GM12874 (cell line): Measurements from ENCODE around the gene VLDLR.

Source experiments
- CTCF ChIP-seq: IDR thresholded peaks from 2 replicates; pipeline ENCODE4 v1.5.1; 2011; ENCODE audit warnings: low read depth, mild to moderate bottlenecking, control low read depth, low read length, moderate library complexity; ENCODE audit not compliant: insufficient read depth

VLDLR gene

DNA sequence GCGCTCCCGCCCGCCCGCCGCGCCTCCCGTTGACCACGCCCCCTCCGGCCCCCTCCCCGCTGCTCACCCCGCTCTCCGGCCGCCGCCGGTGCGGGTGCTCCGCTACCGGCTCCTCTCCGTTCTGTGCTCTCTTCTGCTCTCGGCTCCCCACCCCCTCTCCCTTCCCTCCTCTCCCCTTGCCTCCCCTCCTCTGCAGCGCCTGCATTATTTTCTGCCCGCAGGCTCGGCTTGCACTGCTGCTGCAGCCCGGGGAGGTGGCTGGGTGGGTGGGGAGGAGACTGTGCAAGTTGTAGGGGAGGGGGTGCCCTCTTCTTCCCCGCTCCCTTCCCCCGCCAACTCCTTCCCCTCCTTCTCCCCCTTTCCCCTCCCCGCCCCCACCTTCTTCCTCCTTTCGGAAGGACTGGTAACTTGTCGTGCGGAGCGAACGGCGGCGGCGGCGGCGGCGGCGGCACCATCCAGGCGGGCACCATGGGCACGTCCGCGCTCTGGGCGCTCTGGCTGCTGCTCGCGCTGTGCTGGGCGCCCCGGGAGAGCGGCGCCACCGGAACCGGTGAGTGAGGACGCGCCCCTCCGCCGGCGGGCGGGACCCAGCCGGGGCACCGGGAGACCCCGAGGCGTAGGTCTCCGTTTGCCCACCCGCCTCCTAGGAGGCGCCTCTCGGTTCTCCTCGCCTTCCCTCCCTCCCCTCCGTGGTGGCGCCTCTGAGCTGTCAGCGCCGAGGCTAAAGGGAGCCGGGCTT lies at the start of gene VLDLR:
Gene VLDLR (plus strand): TSS at position 66 of the 739 bp plus-strand sequence. CDS start 403 bp downstream, at position 469.
- no peak for TF ChIP-seq CTCF

GRCh38 chr9:2574203-2574602 lies 47.4 kb upstream of the VLDLR start:
- no peak for TF ChIP-seq CTCF

DNA sequence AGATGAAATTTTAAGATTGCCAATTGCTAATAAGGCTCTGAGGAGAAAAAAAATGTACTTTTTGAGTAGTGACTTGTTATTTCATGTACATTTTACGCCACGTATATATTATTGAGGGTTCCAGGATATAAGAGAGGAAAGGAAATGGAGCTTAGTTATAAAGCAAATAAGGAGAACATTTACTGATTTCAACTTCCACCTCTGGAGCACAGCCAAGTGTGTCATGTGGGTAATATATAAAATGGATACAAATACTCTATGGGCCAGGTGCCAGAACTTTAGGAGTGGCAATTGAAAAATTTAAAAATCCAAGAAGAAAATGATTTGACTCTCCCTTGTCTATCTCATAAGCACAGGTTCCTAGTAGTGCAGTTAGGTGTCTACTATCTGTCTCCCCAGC lies 45.0 kb upstream of the VLDLR start:
- no peak for TF ChIP-seq CTCF

DNA sequence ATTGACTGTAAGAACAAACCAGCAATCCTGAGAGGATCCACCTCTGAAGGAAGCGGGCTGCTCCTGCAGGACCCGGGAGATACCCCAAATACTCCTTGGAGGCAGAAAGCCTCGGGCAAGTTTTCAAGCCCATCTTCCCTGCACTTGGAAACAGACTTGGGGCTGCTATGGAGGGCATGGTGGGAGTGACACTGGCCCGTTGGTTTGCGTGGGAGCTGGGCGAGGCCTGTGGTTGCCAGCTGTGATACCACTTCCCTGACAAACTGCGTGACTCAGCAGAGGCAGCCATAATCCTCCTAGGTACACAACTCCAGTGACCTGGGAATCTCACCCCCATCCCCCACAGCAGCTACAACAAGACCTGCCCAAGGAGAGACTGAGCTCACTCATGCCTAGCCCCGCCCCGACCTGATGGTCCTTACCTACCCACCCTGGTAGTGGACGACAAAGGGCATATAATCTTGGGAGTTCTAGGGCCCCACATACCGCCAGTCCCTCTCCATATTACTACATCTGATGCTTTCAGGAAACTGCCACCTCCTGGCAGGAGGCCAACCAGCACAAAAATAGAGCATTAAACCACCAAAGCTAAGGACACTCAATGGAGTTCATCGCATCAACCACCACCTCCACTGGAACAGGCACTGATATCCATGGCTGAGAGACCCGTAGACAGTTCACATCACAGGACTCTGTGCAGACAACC lies 38.1 kb upstream of the VLDLR start:
- no peak for TF ChIP-seq CTCF

GRCh38 chr9:2591967-2592366 lies 29.6 kb upstream of the VLDLR start:
- TF ChIP-seq CTCF = no peak

- TF ChIP-seq CTCF = no peak
Observed at GRCh38 chr9:2593744-2594143, 27.8 kb upstream of the VLDLR start.

GRCh38 chr9:2595973-2596372 lies 25.6 kb upstream of the VLDLR start:
- TF ChIP-seq CTCF = no peak
